Fibroblast of villous mesenchyme (primary cell): ENCODE results near the gene POLDIP3. TPM values are rescaled to one million over a fixed set of nuclear protein-coding genes. Genes with fewer than 3 reads are reported as not detected.
A peak's percentile ranks its signal among the peaks of the same experiment; 100 is the strongest.

ENCODE experiments used
- DNase-seq: peaks from one replicate; pipeline ENCODE4 v3.0.0-alpha.2; 2010; ENCODE audit warnings: low read depth
- H3K4me3 ChIP-seq: 2 replicates; pipeline ENCODE4 v1.5.1; 2011; ENCODE audit warnings: low read depth, mild to moderate bottlenecking, low read length
- CTCF ChIP-seq: IDR thresholded peaks from 2 replicates; pipeline ENCODE4 v1.5.1; 2012; ENCODE audit warnings: low read depth, mild to moderate bottlenecking, low read length; ENCODE audit not compliant: insufficient read depth
- total RNA-seq: library from RNA; depleted of rRNA; stranded (reverse); fragments of >200 nt; gene quantifications from 2 replicates; pipeline ENCODE4 v1.2.3, GENCODE V29; 2012

POLDIP3 gene
- total RNA-seq, 1 donor, result 26.3 TPM

GRCh38 chr22:42645938-42646568 is 31.4 kb upstream of the POLDIP3 start:
- no peak overlapping the region for H3K4me3 ChIP-seq

GRCh38 chr22:42645341-42645937 is 30.8 kb upstream of the POLDIP3 start:
- no peak overlapping the region for H3K4me3 ChIP-seq
- DNase-seq, result no peak
- TF ChIP-seq CTCF, result no peak

More at GRCh38 chr22:42645938-42646568, 31.4 kb upstream of the POLDIP3 start:
- no peak for TF ChIP-seq CTCF
- DNase-seq, result no peak

GRCh38 chr22:42644422-42645340 is 30.0 kb upstream of the POLDIP3 start:
- H3K4me3 ChIP-seq, result peak overlapping the region; percentile 13
- TF ChIP-seq CTCF, result no peak
- DNase-seq, result peak; percentile 58

GRCh38 chr22:42643634-42644421 is 29.1 kb upstream of the POLDIP3 start:
- DNase-seq, result no peak
- no peak overlapping the region for H3K4me3 ChIP-seq
- no peak for TF ChIP-seq CTCF

- H3K4me3 ChIP-seq, result no peak overlapping the region
- no peak for DNase-seq
- TF ChIP-seq CTCF, result no peak
Observed at GRCh38 chr22:42642806-42643633, 28.3 kb upstream of the POLDIP3 start.
